Measurements from ENCODE around the gene SUGP1. TPM values are rescaled to one million over a fixed set of nuclear protein-coding genes. Genes with fewer than 3 reads are reported as not detected.

The SUGP1 gene
- total RNA-seq, 1 donor from 2014 or later: 40.1 TPM

DNA sequence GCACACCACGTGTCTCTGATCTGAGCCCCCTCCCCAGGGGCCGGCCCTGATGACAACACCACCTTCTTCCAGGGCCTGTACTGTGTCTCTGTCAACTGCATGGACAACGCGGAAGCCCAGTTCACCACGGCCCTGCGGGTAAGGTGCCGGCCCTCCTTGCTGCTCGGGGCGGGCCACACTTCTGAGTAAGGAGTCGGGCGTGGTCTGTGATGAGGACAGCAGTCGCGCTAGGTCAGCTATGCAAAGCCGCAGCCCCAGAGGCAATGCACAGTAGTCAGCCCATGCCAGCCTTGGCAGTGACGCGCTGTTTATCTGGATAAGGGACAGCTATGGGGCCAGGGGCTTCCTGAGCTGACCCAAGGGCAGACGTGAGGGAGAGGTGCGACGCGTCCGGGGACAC lies 24.9 kb upstream of the SUGP1 start:
- no peak overlapping the region for H3K27ac ChIP-seq
- no peaks in the 10 kb centered on the region for H3K4me1 ChIP-seq
- intact Hi-C loops (cut with DNase I): no loop called here
- no peak overlapping the region for H3K4me3 ChIP-seq
- H3K9me3 ChIP-seq: no peaks in the 10 kb centered on the region
- H3K36me3 ChIP-seq: peaks cover 93% of the 10 kb centered on the region
- H3K27me3 ChIP-seq: no peaks in the 10 kb centered on the region
- TF ChIP-seq, protein P1, sequence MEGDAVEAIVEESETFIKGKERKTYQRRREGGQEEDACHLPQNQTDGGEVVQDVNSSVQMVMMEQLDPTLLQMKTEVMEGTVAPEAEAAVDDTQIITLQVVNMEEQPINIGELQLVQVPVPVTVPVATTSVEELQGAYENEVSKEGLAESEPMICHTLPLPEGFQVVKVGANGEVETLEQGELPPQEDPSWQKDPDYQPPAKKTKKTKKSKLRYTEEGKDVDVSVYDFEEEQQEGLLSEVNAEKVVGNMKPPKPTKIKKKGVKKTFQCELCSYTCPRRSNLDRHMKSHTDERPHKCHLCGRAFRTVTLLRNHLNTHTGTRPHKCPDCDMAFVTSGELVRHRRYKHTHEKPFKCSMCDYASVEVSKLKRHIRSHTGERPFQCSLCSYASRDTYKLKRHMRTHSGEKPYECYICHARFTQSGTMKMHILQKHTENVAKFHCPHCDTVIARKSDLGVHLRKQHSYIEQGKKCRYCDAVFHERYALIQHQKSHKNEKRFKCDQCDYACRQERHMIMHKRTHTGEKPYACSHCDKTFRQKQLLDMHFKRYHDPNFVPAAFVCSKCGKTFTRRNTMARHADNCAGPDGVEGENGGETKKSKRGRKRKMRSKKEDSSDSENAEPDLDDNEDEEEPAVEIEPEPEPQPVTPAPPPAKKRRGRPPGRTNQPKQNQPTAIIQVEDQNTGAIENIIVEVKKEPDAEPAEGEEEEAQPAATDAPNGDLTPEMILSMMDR (IDR thresholded peaks at IDR 0.05): no peak
- DNase-seq (no peak), ATAC-seq (no peak)

DNA sequence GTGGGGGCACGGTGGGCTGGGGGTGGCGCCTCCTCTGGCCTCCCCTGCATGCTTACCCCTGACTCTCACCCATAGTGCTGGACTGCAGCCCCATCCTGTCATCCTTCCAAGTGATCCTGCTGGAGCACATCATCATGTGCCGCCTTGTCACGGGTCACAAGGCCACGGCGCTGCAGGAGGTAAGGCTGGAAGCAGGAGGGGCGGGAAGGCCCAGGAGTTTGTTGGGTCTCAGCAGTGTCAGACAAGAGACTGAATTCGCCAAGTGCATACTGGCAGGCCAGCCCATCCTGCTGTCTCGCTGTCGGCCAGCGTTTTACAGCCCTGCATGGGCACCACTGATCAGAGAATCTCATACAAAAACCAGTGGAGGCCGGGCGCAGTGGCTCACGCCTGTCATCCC lies 23.5 kb upstream of the SUGP1 start:
- Histone ChIP-seq H3K9me3 (no peaks in the 10 kb centered on the region), H3K4me3 (no peak overlapping the region), H3K27me3 (no peaks in the 10 kb centered on the region), H3K36me3 (peaks cover 99% of the 10 kb centered on the region), H3K27ac (no peak overlapping the region), H3K4me1 (no peaks in the 10 kb centered on the region)
- no peak for ATAC-seq
- TF ChIP-seq, protein P1 (IDR thresholded peaks at IDR 0.05): no peak
- DNase-seq: no peak
- intact Hi-C loops (cut with DNase I): no loop called here

- ATAC-seq (no peak), DNase-seq (no peak)
- intact Hi-C loops (cut with DNase I): no loop called here
- Histone ChIP-seq H3K4me3 (no peak overlapping the region), H3K9me3 (no peaks in the 10 kb centered on the region), H3K36me3 (peaks cover 99% of the 10 kb centered on the region), H3K27ac (no peak overlapping the region), H3K27me3 (no peaks in the 10 kb centered on the region), H3K4me1 (no peaks in the 10 kb centered on the region)
- TF ChIP-seq, protein P1 (IDR thresholded peaks at IDR 0.05): no peak
Observed at GRCh38 chr19:19343016-19343362, 22.7 kb upstream of the SUGP1 start.

DNA sequence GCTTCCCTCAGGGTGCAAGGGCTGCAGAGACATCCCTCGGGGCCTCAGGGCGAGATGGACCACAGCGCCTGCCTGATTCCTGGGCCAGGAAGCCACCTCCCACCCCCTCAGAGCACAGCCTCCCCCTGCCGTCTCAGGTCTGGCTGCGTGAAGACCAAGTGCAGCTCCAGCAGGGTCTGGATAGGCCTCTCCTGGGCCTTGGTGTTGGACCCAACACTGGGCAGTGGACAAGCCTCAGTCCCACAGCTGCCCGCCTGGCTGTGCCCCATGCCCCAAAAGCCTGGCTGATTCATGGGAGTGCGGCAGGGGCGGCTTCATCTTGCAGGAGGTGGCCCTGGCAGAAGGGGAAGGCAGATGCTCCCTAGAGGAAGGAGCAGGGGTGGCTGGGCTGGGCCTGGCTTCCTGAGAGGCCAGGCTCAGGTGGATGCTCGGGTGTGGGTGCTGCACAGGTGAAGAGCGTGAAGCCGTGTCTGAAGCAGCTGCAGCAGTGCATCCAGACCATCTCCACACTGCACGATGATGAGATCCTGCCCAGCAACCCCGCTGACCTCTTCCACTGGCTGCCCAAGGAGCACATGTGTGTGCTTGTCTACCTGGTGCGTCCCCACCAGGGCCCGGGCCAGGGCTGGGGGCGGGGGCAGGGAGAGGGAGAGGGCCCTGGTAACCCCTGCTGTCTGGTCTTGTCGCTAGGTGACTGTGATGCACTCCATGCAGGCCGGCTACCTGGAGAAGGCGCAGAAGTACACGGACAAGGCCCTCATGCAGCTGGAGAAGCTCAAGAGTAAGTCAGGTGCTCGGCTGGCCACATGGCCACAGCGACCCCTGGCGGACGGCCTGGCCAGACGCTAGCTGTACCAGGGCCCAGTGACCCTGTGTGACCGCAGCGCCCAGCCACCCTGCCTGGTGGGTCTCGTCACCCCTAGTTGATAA lies 22.0 kb upstream of the SUGP1 start:
- intact Hi-C loops (cut with DNase I): no loop called here

GRCh38 chr19:19341026-19341425 lies 20.7 kb upstream of the SUGP1 start:
- DNase-seq (no peak), ATAC-seq (no peak)
- no peak overlapping the region for H3K27ac ChIP-seq
- no peaks in the 10 kb centered on the region for H3K4me1 ChIP-seq
- H3K9me3 ChIP-seq: no peaks in the 10 kb centered on the region
- intact Hi-C loops (cut with DNase I): no loop called here
- H3K4me3 ChIP-seq: no peak overlapping the region
- H3K27me3 ChIP-seq: no peaks in the 10 kb centered on the region
- TF ChIP-seq, protein P1 (IDR thresholded peaks at IDR 0.05): no peak
- H3K36me3 ChIP-seq: peaks cover 99% of the 10 kb centered on the region

More for the DNA sequence above, 22.0 kb upstream of the SUGP1 start:
- Histone ChIP-seq H3K4me3 (no peak overlapping the region), H3K4me1 (no peaks in the 10 kb centered on the region), H3K36me3 (peaks cover 99% of the 10 kb centered on the region), H3K9me3 (no peaks in the 10 kb centered on the region), H3K27me3 (no peaks in the 10 kb centered on the region), H3K27ac (no peak overlapping the region)
- peak; percentile 84 for DNase-seq
- peak; percentile 84 for ATAC-seq
- TF ChIP-seq, protein P1 (IDR thresholded peaks at IDR 0.05): peak; percentile 75
